ENCODE results near the gene ZMYND8.

Gene ZMYND8

GRCh38 chr20:47224300-47224791 lies 132.2 kb downstream of the ZMYND8 start:
- TF ChIP-seq CTCF (conservative IDR thresholded peaks at IDR 0.05; ENCODE audit: low read depth, low read length), result no peak
- no peak for DNase-seq (ENCODE audit: low read depth)
- H3K4me3 ChIP-seq (ENCODE audit: low read length), result no peak overlapping the region

DNA sequence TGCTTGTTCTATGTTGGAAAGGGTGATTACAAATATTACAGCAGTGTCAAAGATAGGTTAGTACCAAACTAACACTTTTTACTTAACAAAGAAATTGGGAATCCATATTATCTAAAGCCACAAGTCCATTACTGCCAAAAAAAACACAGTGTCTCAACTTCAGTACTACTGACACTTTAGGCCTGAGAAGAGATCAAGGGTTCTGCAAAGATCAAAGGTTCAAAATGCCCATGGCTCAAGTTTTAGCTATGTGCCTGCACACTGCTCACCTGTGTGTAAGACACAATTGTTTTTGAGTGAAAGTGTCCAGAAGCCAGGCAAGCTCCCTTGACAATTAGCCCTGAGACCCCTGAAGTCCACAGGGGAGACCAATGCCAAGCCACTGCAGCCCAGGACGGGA lies 132.6 kb downstream of the ZMYND8 start:
- H3K4me3 ChIP-seq (ENCODE audit: low read length), result no peak overlapping the region
- DNase-seq (ENCODE audit: low read depth), result no peak
- no peak for TF ChIP-seq CTCF (conservative IDR thresholded peaks at IDR 0.05; ENCODE audit: low read depth, low read length)

- H3K4me3 ChIP-seq (ENCODE audit: low read length), result no peak overlapping the region
- TF ChIP-seq CTCF (conservative IDR thresholded peaks at IDR 0.05; ENCODE audit: low read depth, low read length), result no peak
- DNase-seq (ENCODE audit: low read depth), result no peak
Measured at GRCh38 chr20:47222468-47223119, 133.9 kb downstream of the ZMYND8 start.

GRCh38 chr20:47221036-47221625 lies 135.4 kb downstream of the ZMYND8 start:
- no peak for DNase-seq (ENCODE audit: low read depth)
- no peak for TF ChIP-seq CTCF (conservative IDR thresholded peaks at IDR 0.05; ENCODE audit: low read depth, low read length)

GRCh38 chr20:47220161-47220582 lies 136.3 kb downstream of the ZMYND8 start:
- peak; percentile 75 for TF ChIP-seq CTCF (conservative IDR thresholded peaks at IDR 0.05; ENCODE audit: low read depth, low read length)
- DNase-seq (ENCODE audit: low read depth), result no peak
- H3K4me3 ChIP-seq (ENCODE audit: low read length), result no peak overlapping the region

More at GRCh38 chr20:47221036-47221625, 135.4 kb downstream of the ZMYND8 start:
- no peak overlapping the region for H3K4me3 ChIP-seq (ENCODE audit: low read length)

DNA sequence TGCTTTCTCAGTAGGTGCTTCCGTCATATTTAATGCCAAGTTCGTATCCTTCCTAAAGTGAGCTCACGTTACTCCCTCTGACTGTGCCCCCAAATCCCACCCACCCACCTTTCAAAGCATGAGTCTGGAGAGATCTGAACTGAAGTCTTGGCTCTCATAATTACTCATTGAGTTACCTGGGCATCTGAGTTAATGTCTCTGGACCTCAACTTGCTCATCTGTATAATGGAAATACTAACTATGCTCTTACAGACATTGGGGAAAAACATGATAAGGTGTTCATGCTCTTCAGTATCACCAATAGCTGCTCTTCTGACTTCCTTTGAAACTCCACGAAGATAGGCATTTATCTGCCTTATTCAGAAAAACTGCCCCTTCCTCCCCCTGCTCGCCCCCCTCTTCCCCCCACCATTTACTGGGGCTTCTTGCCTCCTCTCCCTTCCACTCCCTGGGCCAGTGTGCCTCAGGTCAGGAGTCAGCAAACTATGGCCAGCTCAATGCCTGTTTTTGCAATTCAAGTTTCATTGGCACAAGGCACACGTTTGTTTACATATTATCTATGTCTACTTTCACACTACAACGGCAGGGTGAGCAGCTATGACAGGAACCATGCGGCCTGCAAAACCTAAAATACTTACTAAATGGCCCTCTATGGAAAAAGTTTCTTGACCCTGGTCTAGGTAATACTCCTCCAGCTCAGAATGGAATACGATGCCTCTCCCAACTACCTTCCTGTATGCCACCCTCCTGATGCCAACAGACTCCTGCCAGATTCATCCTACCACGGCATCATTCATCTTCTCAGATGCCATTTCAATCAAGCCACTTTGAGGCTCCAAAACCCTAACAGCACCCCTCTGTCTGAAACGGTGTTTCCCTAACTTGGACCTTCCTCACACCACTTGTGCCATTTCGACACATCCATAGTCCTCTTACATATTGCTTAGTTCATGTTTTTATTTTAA lies 138.7 kb downstream of the ZMYND8 start:
- no peak for TF ChIP-seq CTCF (conservative IDR thresholded peaks at IDR 0.05; ENCODE audit: low read depth, low read length)
- H3K4me3 ChIP-seq (ENCODE audit: low read length), result no peak overlapping the region
- DNase-seq (ENCODE audit: low read depth), result no peak
